Stomach (tissue), 19 donors: ENCODE results near the gene OR6K2. TPM values are rescaled to one million over a fixed set of nuclear protein-coding genes. Genes with fewer than 3 reads are reported as not detected.

Experiments used
- DNase-seq, 2 donors: peaks; one replicate each; pipeline versions ENCODE4 v3.0.0 to v3.0.0-alpha.2; 2013 to 2019
- H3K27ac ChIP-seq, 5 donors: fragments of 200-600 bp in 4 of 5; sonication (generic) in 4 of 5; one replicate each; pipeline ENCODE4 v1.5.1; 2013 to 2019; ENCODE audit warnings: mild to moderate bottlenecking in 1 of 5, moderate library complexity in 1 of 5
- H3K27me3 ChIP-seq, 3 donors: fragments of 200-600 bp; sonication (generic); one replicate each; pipeline ENCODE4 v1.5.1; 2017 to 2019; ENCODE audit warnings: mixed run types in 1 of 3
- H3K36me3 ChIP-seq, 4 donors: fragments of 200-600 bp; sonication (generic); 1 replicate in 3 of 4; 2 replicates in 1 of 4; pipeline ENCODE4 v1.5.1; 2016 to 2019
- H3K4me1 ChIP-seq, 4 donors: fragments of 200-600 bp; sonication (generic); one replicate each; pipeline ENCODE4 v1.5.1; 2016 to 2019
- H3K4me3 ChIP-seq, 4 donors: fragments of 200-600 bp; sonication (generic) in 3 of 4; one replicate each; pipeline ENCODE4 v1.5.1; 2016 to 2019; ENCODE audit warnings: mild to moderate bottlenecking in 1 of 4
- H3K9me3 ChIP-seq, 4 donors: fragments of 200-600 bp; sonication (generic); one replicate each; pipeline ENCODE4 v1.5.1; 2016 to 2019
- EP300 ChIP-seq: sonication (generic); formaldehyde crosslinking; IDR thresholded peaks from one replicate; pipeline ENCODE4 v1.6.1; 2017; ENCODE audit warnings: antibody characterized with exemption
- POLR2A ChIP-seq, 4 donors: fragments of 450-650 bp; IDR thresholded peaks; one replicate each; pipeline ENCODE4 v1.6.1; 2016; ENCODE audit warnings: antibody characterized with exemption in 4 of 4, control low read depth in 2 of 4, mild to moderate bottlenecking in 1 of 4, moderate library complexity in 1 of 4
- POLR2AphosphoS5 ChIP-seq, 3 donors: sonication (generic); formaldehyde crosslinking; IDR thresholded peaks; one replicate each; pipeline ENCODE4 v1.6.1; 2016; ENCODE audit warnings: antibody characterized with exemption in 3 of 3
- WGBS, 5 donors: extraction: QIAGEN DNeasy Blood & Tissue Kit in 3 of 5; methylation state at CpG; one replicate each; pipeline versions ENCODE4 v1.1.5 to v1.1.7; 2013 to 2018; 5-methylcytosine and 5-hydroxymethylcytosine counted together
- intact Hi-C: fragments of 100-400 bp; cut with DNase I; formaldehyde crosslinking; loops from one replicate; pipeline ENCODE4 v1.15.1; 2023; ENCODE audit warnings: low total_unique reads
- long read RNA-seq, 10 donors: transcript quantifications; one replicate each; lab custom pipeline, GENCODE V29; 2026
- polyA plus RNA-seq, 3 donors: library from polyadenylated mRNA; stranded (reverse); fragments of 200-250 nt; gene quantifications; one replicate each; pipeline ENCODE4 v1.2.3, GENCODE V29; 2013
- total RNA-seq, 5 donors: library from RNA; depleted of rRNA; stranded (reverse); fragments of >200 nt; gene quantifications; one replicate each; pipeline versions ENCODE4 v1.1.0 to v1.2.3, GENCODE V29; 2014 to 2016
- TF ChIP-seq, protein P1 (sequence below), 7 experiments: fragments of 450-650 bp in 4 of 7; fragments of 200-600 bp in 3 of 7; sonication (generic) in 3 of 7; IDR thresholded peaks; one replicate each; pipeline ENCODE4 v1.5.1; 2016 to 2019; ENCODE audit warnings: antibody characterized with exemption in 7 of 7, control low read depth in 2 of 7, mild to moderate bottlenecking in 1 of 7
- donor health status: healthy with polysubstance abuse.
- donor health status: Bipolar disorder and iron deficiency.
- donor health status: healthy.

OR6K2 gene, protein sequence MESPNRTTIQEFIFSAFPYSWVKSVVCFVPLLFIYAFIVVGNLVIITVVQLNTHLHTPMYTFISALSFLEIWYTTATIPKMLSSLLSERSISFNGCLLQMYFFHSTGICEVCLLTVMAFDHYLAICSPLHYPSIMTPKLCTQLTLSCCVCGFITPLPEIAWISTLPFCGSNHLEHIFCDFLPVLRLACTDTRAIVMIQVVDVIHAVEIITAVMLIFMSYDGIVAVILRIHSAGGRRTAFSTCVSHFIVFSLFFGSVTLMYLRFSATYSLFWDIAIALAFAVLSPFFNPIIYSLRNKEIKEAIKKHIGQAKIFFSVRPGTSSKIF
- not detected for total RNA-seq
- not detected for polyA plus RNA-seq
- long read RNA-seq, donor 1, result 0 reads
- long read RNA-seq, donor 2, result 0 reads
- long read RNA-seq, donor 3, result 0 reads
- long read RNA-seq, donor 4, result 0 reads
- long read RNA-seq, donor 5, result 0 reads
- long read RNA-seq, donor 6, result 0 reads
- long read RNA-seq, donor 7, result 0 reads
- long read RNA-seq, donor 8, result 0 reads
- long read RNA-seq, donor 9, result 0 reads
- long read RNA-seq, donor 10, result 0 reads

GRCh38 chr1:158700552-158700951 is at the start of gene OR6K2:
Gene OR6K2, minus strand, starts transcription at chr1:158700652. Its CDS starts 0 bp downstream, at chr1:158700652.
- Histone ChIP-seq H3K27ac (no peak within 1 kb of the TSS), H3K4me3 (no peak within 1 kb of the TSS), H3K27me3 (no peaks in the 10 kb centered on the region), H3K36me3 (no peaks in the 10 kb centered on the region), H3K4me1 (no peaks in the 10 kb centered on the region), H3K9me3 (no peaks in the 10 kb centered on the region)
- intact Hi-C loops, result no loop called here
- DNase-seq, result no peak
- 79 to 88% (median 85%) methylated on average over 4 of the region's 4 CpGs for whole genome bisulfite sequencing, 5 donors
- TF ChIP-seq, protein P1, sequence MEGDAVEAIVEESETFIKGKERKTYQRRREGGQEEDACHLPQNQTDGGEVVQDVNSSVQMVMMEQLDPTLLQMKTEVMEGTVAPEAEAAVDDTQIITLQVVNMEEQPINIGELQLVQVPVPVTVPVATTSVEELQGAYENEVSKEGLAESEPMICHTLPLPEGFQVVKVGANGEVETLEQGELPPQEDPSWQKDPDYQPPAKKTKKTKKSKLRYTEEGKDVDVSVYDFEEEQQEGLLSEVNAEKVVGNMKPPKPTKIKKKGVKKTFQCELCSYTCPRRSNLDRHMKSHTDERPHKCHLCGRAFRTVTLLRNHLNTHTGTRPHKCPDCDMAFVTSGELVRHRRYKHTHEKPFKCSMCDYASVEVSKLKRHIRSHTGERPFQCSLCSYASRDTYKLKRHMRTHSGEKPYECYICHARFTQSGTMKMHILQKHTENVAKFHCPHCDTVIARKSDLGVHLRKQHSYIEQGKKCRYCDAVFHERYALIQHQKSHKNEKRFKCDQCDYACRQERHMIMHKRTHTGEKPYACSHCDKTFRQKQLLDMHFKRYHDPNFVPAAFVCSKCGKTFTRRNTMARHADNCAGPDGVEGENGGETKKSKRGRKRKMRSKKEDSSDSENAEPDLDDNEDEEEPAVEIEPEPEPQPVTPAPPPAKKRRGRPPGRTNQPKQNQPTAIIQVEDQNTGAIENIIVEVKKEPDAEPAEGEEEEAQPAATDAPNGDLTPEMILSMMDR (IDR thresholded peaks at IDR 0.05), result no peak

- TF ChIP-seq POLR2AphosphoS5 (IDR thresholded peaks at IDR 0.05) (no peak), EP300 (no peak), POLR2A (IDR thresholded peaks at IDR 0.05) (no peak)
- TF ChIP-seq, protein P1 (IDR thresholded peaks at IDR 0.05), result no peak
- no peak overlapping the region for H3K27ac ChIP-seq
- no peaks in the 10 kb centered on the region for H3K9me3 ChIP-seq
- DNase-seq, result no peak
- H3K4me1 ChIP-seq, result no peaks in the 10 kb centered on the region
- H3K27me3 ChIP-seq, result no peaks in the 10 kb centered on the region
- no peaks in the 10 kb centered on the region for H3K36me3 ChIP-seq
- intact Hi-C loops, result no loop called here
- H3K4me3 ChIP-seq, result no peak overlapping the region
Measured at GRCh38 chr1:158735848-158736247, 35.4 kb upstream of the OR6K2 start.

DNA sequence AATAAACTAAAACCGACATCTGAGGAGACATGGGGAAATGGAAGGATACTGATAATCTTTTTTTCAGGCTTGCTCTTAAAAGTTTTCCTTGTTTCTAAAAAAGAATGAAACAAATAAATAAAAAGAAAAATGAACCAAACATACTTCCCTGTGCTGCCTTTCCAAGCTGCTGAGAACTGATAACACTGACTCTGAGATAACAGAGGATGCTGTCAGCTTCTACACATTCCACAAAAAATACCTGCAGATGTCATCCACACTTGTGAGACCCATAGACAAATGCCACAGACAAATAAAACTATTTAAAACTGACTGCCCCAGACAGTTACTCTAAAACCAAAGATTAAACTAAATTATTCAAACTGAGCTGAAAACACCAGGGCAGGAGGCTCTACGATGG is 32.1 kb upstream of the OR6K2 start:
- no peak overlapping the region for H3K4me3 ChIP-seq
- H3K27me3 ChIP-seq, result no peaks in the 10 kb centered on the region
- H3K4me1 ChIP-seq, result no peaks in the 10 kb centered on the region
- H3K27ac ChIP-seq, result no peak overlapping the region
- 58 to 69% (median 61%) methylated on average over 2 of the region's 2 CpGs for WGBS, 5 donors
- DNase-seq, result no peak
- no peaks in the 10 kb centered on the region for H3K36me3 ChIP-seq
- H3K9me3 ChIP-seq, result no peaks in the 10 kb centered on the region
- no peak for TF ChIP-seq POLR2AphosphoS5 (IDR thresholded peaks at IDR 0.05)
- TF ChIP-seq, protein P1 (IDR thresholded peaks at IDR 0.05), result no peak
- no peak for TF ChIP-seq EP300
- TF ChIP-seq POLR2A (IDR thresholded peaks at IDR 0.05), result no peak
- intact Hi-C loops, result no loop called here

GRCh38 chr1:158731707-158732106 is 31.3 kb upstream of the OR6K2 start:
- no peaks in the 10 kb centered on the region for H3K36me3 ChIP-seq
- no peaks in the 10 kb centered on the region for H3K27me3 ChIP-seq
- TF ChIP-seq EP300, result no peak
- DNase-seq, result no peak
- H3K4me1 ChIP-seq, result no peaks in the 10 kb centered on the region
- intact Hi-C loops, result no loop called here
- H3K27ac ChIP-seq, result no peak overlapping the region
- 71 to 86% (median 81%) methylated on average over 3 to 4 of the region's 4 CpGs for WGBS, 5 donors
- H3K4me3 ChIP-seq, result no peak overlapping the region
- no peaks in the 10 kb centered on the region for H3K9me3 ChIP-seq

GRCh38 chr1:158730453-158730852 is 30.0 kb upstream of the OR6K2 start:
- no peaks in the 10 kb centered on the region for H3K9me3 ChIP-seq
- 46 to 64% (median 50%) methylated on average over 4 of the region's 4 CpGs for WGBS, 5 donors
- no peak overlapping the region for H3K27ac ChIP-seq
- H3K27me3 ChIP-seq, result no peaks in the 10 kb centered on the region
- intact Hi-C loops, result no loop called here
- TF ChIP-seq EP300 (no peak), POLR2A (IDR thresholded peaks at IDR 0.05) (no peak), POLR2AphosphoS5 (IDR thresholded peaks at IDR 0.05) (no peak)
- TF ChIP-seq, protein P1 (IDR thresholded peaks at IDR 0.05), result no peak
- no peak for DNase-seq
- H3K4me3 ChIP-seq, result no peak overlapping the region
- no peaks in the 10 kb centered on the region for H3K4me1 ChIP-seq
- no peaks in the 10 kb centered on the region for H3K36me3 ChIP-seq
